ENCODE measurements around the gene CYTH4.

- TF ChIP-seq POLR2AphosphoS5 (IDR thresholded peaks at IDR 0.05; ENCODE audit: borderline replicate concordance, low read depth, low read length), result no peak
- TF ChIP-seq EZH2 (IDR thresholded peaks at IDR 0.05), result no peak
Observed at GRCh38 chr22:37241351-37242142, 40.8 kb upstream of the CYTH4 start.
